ENCODE measurements around the gene OOSP1.
A peak's percentile ranks its signal among the peaks of the same experiment; 100 is the strongest.
"Not testable (repeated sequence)": the region's sequence is repeated elsewhere in the genome, so short reads cannot be mapped to it uniquely, and the experiment has no call there.

Gene OOSP1

GRCh38 chr11:59938132-59938531 lies at the start of gene OOSP1:
Gene OOSP1 (plus strand): TSS chr11:59938432. CDS start chr11:59938455, 23 bp downstream.
- DNase-seq: no peak

GRCh38 chr11:59891781-59892181 lies 46.5 kb upstream of the OOSP1 start:
- DNase-seq: no peak

- DNase-seq: no peak
Observed at GRCh38 chr11:59894616-59895015, 43.6 kb upstream of the OOSP1 start.

- no peak for DNase-seq
Observed at GRCh38 chr11:59898046-59898445, 40.2 kb upstream of the OOSP1 start.

- no peak for DNase-seq
Observed at GRCh38 chr11:59898650-59899049, 39.6 kb upstream of the OOSP1 start.

GRCh38 chr11:59899532-59899931 lies 38.7 kb upstream of the OOSP1 start:
- DNase-seq: no peak

GRCh38 chr11:59900366-59901126 lies 37.7 kb upstream of the OOSP1 start:
- no peak for DNase-seq

GRCh38 chr11:59901306-59901705 lies 36.9 kb upstream of the OOSP1 start:
- DNase-seq: no peak

- not testable (repeated sequence) for DNase-seq
Observed at GRCh38 chr11:59903569-59903968, 34.7 kb upstream of the OOSP1 start.

GRCh38 chr11:59918480-59918879 lies 19.8 kb upstream of the OOSP1 start:
- no peak for DNase-seq

- peak; percentile 8 for DNase-seq
Observed at GRCh38 chr11:59918987-59919589, 19.1 kb upstream of the OOSP1 start.

GRCh38 chr11:59923813-59924212 lies 14.4 kb upstream of the OOSP1 start:
- no peak for DNase-seq

- no peak for DNase-seq
Observed at GRCh38 chr11:59931688-59932087, 6.5 kb upstream of the OOSP1 start.

GRCh38 chr11:59938718-59939117 lies 486 bp downstream of the OOSP1 start:
- DNase-seq: no peak

GRCh38 chr11:59939482-59939881 lies 1.2 kb downstream of the OOSP1 start:
- DNase-seq: no peak

GRCh38 chr11:59941091-59941490 lies 2.9 kb downstream of the OOSP1 start:
- DNase-seq: no peak

- DNase-seq: no peak
Observed at GRCh38 chr11:59943997-59944714, 5.9 kb downstream of the OOSP1 start.

GRCh38 chr11:59944720-59945119 lies 6.5 kb downstream of the OOSP1 start:
- no peak for DNase-seq

- no peak for DNase-seq
Observed at GRCh38 chr11:59953463-59954218, 15.4 kb downstream of the OOSP1 start.

- no peak for DNase-seq
Observed at GRCh38 chr11:59954219-59954847, 16.1 kb downstream of the OOSP1 start.

- DNase-seq: no peak
Observed at GRCh38 chr11:59957094-59957493, 18.9 kb downstream of the OOSP1 start.

GRCh38 chr11:59960502-59961381 lies 22.5 kb downstream of the OOSP1 start:
- DNase-seq: no peak

Measured in CD4-positive, alpha-beta T cell treated with Interleukin-4 for 4 hours (primary cell).